HEK293 (cell line): ENCODE data around the gene C16orf92.
A peak's percentile ranks its signal among the peaks of the same experiment; 100 is the strongest.

ENCODE experiments used
- BCL11A ChIP-seq: fragments of 450-650 bp; formaldehyde crosslinking; IDR thresholded peaks from 2 replicates; pipeline ENCODE4 v1.5.1; 2016; ENCODE audit warnings: low read depth, missing biosample characterization, missing genetic modification characterization
- GLIS2 ChIP-seq: fragments of 450-650 bp; formaldehyde crosslinking; IDR thresholded peaks from 2 replicates; pipeline ENCODE4 v1.5.1; 2016; ENCODE audit warnings: missing biosample characterization, missing genetic modification characterization
- KLF7 ChIP-seq: fragments of 450-650 bp; formaldehyde crosslinking; IDR thresholded peaks from 2 replicates; pipeline ENCODE4 v1.5.1; 2016; ENCODE audit warnings: missing biosample characterization, missing genetic modification characterization, borderline replicate concordance
- MYNN ChIP-seq: fragments of 450-650 bp; formaldehyde crosslinking; IDR thresholded peaks from 2 replicates; pipeline ENCODE4 v1.5.1; 2016; ENCODE audit warnings: missing biosample characterization, missing genetic modification characterization, borderline replicate concordance
- MZF1 ChIP-seq: fragments of 450-650 bp; formaldehyde crosslinking; IDR thresholded peaks from 2 replicates; pipeline ENCODE4 v1.5.1; 2017; ENCODE audit warnings: missing biosample characterization, missing genetic modification characterization, borderline replicate concordance
- OVOL3 ChIP-seq: fragments of 450-650 bp; formaldehyde crosslinking; IDR thresholded peaks from 2 replicates; pipeline ENCODE4 v1.5.1; 2016; ENCODE audit warnings: missing biosample characterization, missing genetic modification characterization
- REPIN1 ChIP-seq: fragments of 450-650 bp; formaldehyde crosslinking; IDR thresholded peaks from 2 replicates; pipeline ENCODE4 v1.5.1; 2017; ENCODE audit warnings: missing biosample characterization, missing genetic modification characterization, low read depth
- YY2 ChIP-seq: fragments of 450-650 bp; formaldehyde crosslinking; IDR thresholded peaks from 2 replicates; pipeline ENCODE4 v1.5.1; 2016; ENCODE audit warnings: missing biosample characterization, missing genetic modification characterization
- ZBTB49 ChIP-seq: fragments of 450-650 bp; formaldehyde crosslinking; IDR thresholded peaks from 2 replicates; pipeline ENCODE4 v1.5.1; 2016; ENCODE audit warnings: missing biosample characterization, missing genetic modification characterization, low read depth
- ZNF146 ChIP-seq: fragments of 450-650 bp; formaldehyde crosslinking; IDR thresholded peaks from 2 replicates; pipeline ENCODE4 v1.5.1; 2016; ENCODE audit warnings: missing biosample characterization, missing genetic modification characterization
- ZNF19 ChIP-seq: fragments of 450-650 bp; formaldehyde crosslinking; IDR thresholded peaks from 2 replicates; pipeline ENCODE4; 2016; ENCODE audit warnings: missing biosample characterization, missing genetic modification characterization, low read depth
- ZNF214 ChIP-seq: fragments of 450-650 bp; formaldehyde crosslinking; IDR thresholded peaks from 2 replicates; pipeline ENCODE4 v1.5.1; 2017; ENCODE audit warnings: missing biosample characterization, mild to moderate bottlenecking, missing genetic modification characterization, borderline replicate concordance
- ZNF248 ChIP-seq: fragments of 450-650 bp; formaldehyde crosslinking; IDR thresholded peaks from 2 replicates; pipeline ENCODE4 v1.5.1; 2017; ENCODE audit warnings: missing biosample characterization, missing genetic modification characterization
- ZNF26 ChIP-seq: fragments of 450-650 bp; formaldehyde crosslinking; IDR thresholded peaks from 2 replicates; pipeline ENCODE4 v1.5.1; 2016; ENCODE audit warnings: missing biosample characterization, missing genetic modification characterization
- ZNF501 ChIP-seq: fragments of 450-650 bp; formaldehyde crosslinking; IDR thresholded peaks from 2 replicates; pipeline ENCODE4 v1.5.1; 2016; ENCODE audit warnings: missing biosample characterization, missing genetic modification characterization
- ZNF561 ChIP-seq: fragments of 450-650 bp; IDR thresholded peaks from 2 replicates; pipeline ENCODE4 v1.5.1; 2018; ENCODE audit warnings: missing biosample characterization, missing genetic modification characterization, borderline replicate concordance
- ZNF571 ChIP-seq: fragments of 450-650 bp; formaldehyde crosslinking; IDR thresholded peaks from 2 replicates; pipeline ENCODE4 v1.5.0; 2017; ENCODE audit warnings: missing biosample characterization, missing genetic modification characterization
- ZNF621 ChIP-seq: fragments of 450-650 bp; formaldehyde crosslinking; IDR thresholded peaks from 2 replicates; pipeline ENCODE4 v1.5.1; 2017; ENCODE audit warnings: missing biosample characterization, missing genetic modification characterization
- ZNF626 ChIP-seq: fragments of 450-650 bp; sonication (Bioruptor Pico); formaldehyde crosslinking; IDR thresholded peaks from 2 replicates; pipeline ENCODE4 v1.5.1; 2018; ENCODE audit warnings: missing biosample characterization, missing genetic modification characterization, inconsistent platforms
- ZNF76 ChIP-seq: fragments of 450-650 bp; formaldehyde crosslinking; IDR thresholded peaks from 2 replicates; pipeline ENCODE4; 2016; ENCODE audit warnings: low read depth, missing biosample characterization, missing genetic modification characterization, borderline replicate concordance
- ZNF830 ChIP-seq: fragments of 450-650 bp; IDR thresholded peaks from 2 replicates; pipeline ENCODE4 v1.5.0; 2018; ENCODE audit warnings: missing biosample characterization, missing genetic modification characterization, low read depth, mild to moderate bottlenecking, moderate library complexity
- ZSCAN16 ChIP-seq: fragments of 450-650 bp; formaldehyde crosslinking; IDR thresholded peaks from 2 replicates; pipeline ENCODE4 v1.5.1; 2016; ENCODE audit warnings: missing biosample characterization, missing genetic modification characterization
- TF ChIP-seq, protein P1 (sequence below): fragments of 450-650 bp; formaldehyde crosslinking; IDR thresholded peaks from 2 replicates; pipeline ENCODE4 v1.5.1; 2016; ENCODE audit warnings: missing biosample characterization, missing genetic modification characterization
- TF ChIP-seq, protein P2 (sequence below): fragments of 450-650 bp; formaldehyde crosslinking; IDR thresholded peaks from 2 replicates; pipeline ENCODE4 v1.5.1; 2016; ENCODE audit warnings: missing biosample characterization, missing genetic modification characterization, borderline replicate concordance

Gene C16orf92

GRCh38 chr16:29995324-29995910, 27.6 kb upstream of the C16orf92 start, which contains the start of gene HIRIP3 (continued):
- no peak for TF ChIP-seq ZNF214
- TF ChIP-seq ZNF248 = no peak
- TF ChIP-seq, protein P1, sequence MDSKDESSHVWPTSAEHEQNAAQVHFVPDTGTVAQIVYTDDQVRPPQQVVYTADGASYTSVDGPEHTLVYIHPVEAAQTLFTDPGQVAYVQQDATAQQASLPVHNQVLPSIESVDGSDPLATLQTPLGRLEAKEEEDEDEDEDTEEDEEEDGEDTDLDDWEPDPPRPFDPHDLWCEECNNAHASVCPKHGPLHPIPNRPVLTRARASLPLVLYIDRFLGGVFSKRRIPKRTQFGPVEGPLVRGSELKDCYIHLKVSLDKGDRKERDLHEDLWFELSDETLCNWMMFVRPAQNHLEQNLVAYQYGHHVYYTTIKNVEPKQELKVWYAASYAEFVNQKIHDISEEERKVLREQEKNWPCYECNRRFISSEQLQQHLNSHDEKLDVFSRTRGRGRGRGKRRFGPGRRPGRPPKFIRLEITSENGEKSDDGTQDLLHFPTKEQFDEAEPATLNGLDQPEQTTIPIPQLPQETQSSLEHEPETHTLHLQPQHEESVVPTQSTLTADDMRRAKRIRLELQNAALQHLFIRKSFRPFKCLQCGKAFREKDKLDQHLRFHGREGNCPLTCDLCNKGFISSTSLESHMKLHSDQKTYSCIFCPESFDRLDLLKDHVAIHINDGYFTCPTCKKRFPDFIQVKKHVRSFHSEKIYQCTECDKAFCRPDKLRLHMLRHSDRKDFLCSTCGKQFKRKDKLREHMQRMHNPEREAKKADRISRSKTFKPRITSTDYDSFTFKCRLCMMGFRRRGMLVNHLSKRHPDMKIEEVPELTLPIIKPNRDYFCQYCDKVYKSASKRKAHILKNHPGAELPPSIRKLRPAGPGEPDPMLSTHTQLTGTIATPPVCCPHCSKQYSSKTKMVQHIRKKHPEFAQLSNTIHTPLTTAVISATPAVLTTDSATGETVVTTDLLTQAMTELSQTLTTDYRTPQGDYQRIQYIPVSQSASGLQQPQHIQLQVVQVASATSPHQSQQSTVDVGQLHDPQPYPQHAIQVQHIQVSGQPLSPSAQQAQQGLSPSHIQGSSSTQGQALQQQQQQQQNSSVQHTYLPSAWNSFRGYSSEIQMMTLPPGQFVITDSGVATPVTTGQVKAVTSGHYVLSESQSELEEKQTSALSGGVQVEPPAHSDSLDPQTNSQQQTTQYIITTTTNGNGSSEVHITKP (tag by site-specific recombination) = peak; percentile 56; the same call in 1 of the 2 replicates
- TF ChIP-seq ZNF561 (tag by site-specific recombination) = no peak
- peak; percentile 75 for TF ChIP-seq GLIS2 (tag by site-specific recombination)
- no peak for TF ChIP-seq BCL11A (tag by site-specific recombination)
- TF ChIP-seq ZNF76 (tag by site-specific recombination) = peak; percentile 18; the same call in 1 of the 2 replicates
- peak; percentile 71; the same call in 1 of the 2 replicates for TF ChIP-seq KLF7 (tag by site-specific recombination)
- TF ChIP-seq ZNF26 (tag by site-specific recombination) = no peak
- TF ChIP-seq, protein P2, sequence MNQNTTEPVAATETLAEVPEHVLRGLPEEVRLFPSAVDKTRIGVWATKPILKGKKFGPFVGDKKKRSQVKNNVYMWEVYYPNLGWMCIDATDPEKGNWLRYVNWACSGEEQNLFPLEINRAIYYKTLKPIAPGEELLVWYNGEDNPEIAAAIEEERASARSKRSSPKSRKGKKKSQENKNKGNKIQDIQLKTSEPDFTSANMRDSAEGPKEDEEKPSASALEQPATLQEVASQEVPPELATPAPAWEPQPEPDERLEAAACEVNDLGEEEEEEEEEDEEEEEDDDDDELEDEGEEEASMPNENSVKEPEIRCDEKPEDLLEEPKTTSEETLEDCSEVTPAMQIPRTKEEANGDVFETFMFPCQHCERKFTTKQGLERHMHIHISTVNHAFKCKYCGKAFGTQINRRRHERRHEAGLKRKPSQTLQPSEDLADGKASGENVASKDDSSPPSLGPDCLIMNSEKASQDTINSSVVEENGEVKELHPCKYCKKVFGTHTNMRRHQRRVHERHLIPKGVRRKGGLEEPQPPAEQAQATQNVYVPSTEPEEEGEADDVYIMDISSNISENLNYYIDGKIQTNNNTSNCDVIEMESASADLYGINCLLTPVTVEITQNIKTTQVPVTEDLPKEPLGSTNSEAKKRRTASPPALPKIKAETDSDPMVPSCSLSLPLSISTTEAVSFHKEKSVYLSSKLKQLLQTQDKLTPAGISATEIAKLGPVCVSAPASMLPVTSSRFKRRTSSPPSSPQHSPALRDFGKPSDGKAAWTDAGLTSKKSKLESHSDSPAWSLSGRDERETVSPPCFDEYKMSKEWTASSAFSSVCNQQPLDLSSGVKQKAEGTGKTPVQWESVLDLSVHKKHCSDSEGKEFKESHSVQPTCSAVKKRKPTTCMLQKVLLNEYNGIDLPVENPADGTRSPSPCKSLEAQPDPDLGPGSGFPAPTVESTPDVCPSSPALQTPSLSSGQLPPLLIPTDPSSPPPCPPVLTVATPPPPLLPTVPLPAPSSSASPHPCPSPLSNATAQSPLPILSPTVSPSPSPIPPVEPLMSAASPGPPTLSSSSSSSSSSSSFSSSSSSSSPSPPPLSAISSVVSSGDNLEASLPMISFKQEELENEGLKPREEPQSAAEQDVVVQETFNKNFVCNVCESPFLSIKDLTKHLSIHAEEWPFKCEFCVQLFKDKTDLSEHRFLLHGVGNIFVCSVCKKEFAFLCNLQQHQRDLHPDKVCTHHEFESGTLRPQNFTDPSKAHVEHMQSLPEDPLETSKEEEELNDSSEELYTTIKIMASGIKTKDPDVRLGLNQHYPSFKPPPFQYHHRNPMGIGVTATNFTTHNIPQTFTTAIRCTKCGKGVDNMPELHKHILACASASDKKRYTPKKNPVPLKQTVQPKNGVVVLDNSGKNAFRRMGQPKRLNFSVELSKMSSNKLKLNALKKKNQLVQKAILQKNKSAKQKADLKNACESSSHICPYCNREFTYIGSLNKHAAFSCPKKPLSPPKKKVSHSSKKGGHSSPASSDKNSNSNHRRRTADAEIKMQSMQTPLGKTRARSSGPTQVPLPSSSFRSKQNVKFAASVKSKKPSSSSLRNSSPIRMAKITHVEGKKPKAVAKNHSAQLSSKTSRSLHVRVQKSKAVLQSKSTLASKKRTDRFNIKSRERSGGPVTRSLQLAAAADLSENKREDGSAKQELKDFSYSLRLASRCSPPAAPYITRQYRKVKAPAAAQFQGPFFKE (tag by site-specific recombination) = 0 out of 2 replicates have a peak, but pooled peaks have one; percentile 60
- peak; percentile 51; the same call in 1 of the 2 replicates for TF ChIP-seq ZSCAN16 (tag by site-specific recombination)
- TF ChIP-seq OVOL3 (tag by site-specific recombination) = peak; percentile 7; the same call in 1 of the 2 replicates
- no peak for TF ChIP-seq MZF1
- TF ChIP-seq ZNF626 (tag by site-specific recombination) = no peak
- no peak for TF ChIP-seq ZNF830 (tag by site-specific recombination)
- no peak for TF ChIP-seq ZBTB49
- TF ChIP-seq ZNF501 (tag by site-specific recombination) = peak; percentile 91
- TF ChIP-seq ZNF146 (tag by site-specific recombination) = 0 out of 2 replicates have a peak, but pooled peaks have one; percentile 45
- no peak for TF ChIP-seq ZNF621 (tag by site-specific recombination)
- TF ChIP-seq ZNF19 (tag by site-specific recombination) = no peak
- no peak for TF ChIP-seq ZNF571 (tag by site-specific recombination)
- TF ChIP-seq MYNN (tag by site-specific recombination) = no peak
- TF ChIP-seq YY2 (tag by site-specific recombination) = peak; percentile 73
- 0 out of 2 replicates have a peak, but pooled peaks have one; percentile 51 for TF ChIP-seq REPIN1
